WTC11 (cell line): Measurements from ENCODE around the gene EP400. TPM values are rescaled to one million over a fixed set of nuclear protein-coding genes. Genes with fewer than 3 reads are reported as not detected.
A peak's percentile ranks its signal among the peaks of the same experiment; 100 is the strongest.

Source experiments
- ATAC-seq: fragments of 200-7000 bp; cut with Tn5 transposase; 2 replicates; pipeline ENCODE4 v1.10.0; 2021; ENCODE audit warnings: mild to moderate bottlenecking, moderate library complexity
- CTCF ChIA-PET: fragments of 300-600 bp; sonication (Branson Sonifier 250); formaldehyde crosslinking; loops from one replicate; lab custom pipeline; 2021; ENCODE audit warnings: antibody characterized with exemption; lab: Charles Lee
- POLR2A ChIA-PET: fragments of 350-600 bp; sonication (Branson Sonifier 250); formaldehyde crosslinking; loops from one replicate; lab custom pipeline; 2021; ENCODE audit warnings: antibody characterized with exemption; lab: Charles Lee
- DNase-seq: peaks from one replicate; pipeline ENCODE4 v3.0.0; 2021; ENCODE audit warnings: low spot score
- H3K27ac Mint-ChIP-seq: 2 replicates; pipeline ENCODE4 v1.8.0; 2021; ENCODE audit warnings: mixed read lengths
- H3K27me3 Mint-ChIP-seq: 2 replicates; pipeline ENCODE4 v1.8.0; 2021; ENCODE audit warnings: low read depth, mild to moderate bottlenecking, moderate library complexity, mixed read lengths
- H3K36me3 Mint-ChIP-seq: 2 replicates; pipeline ENCODE4 v1.8.0; 2021; ENCODE audit warnings: mixed read lengths
- H3K4me1 Mint-ChIP-seq: 2 replicates; pipeline ENCODE4 v1.8.0; 2022; ENCODE audit warnings: mixed read lengths
- H3K4me3 Mint-ChIP-seq: 2 replicates; pipeline ENCODE4 v1.8.0; 2021; ENCODE audit warnings: mild to moderate bottlenecking, moderate library complexity, mixed read lengths
- H3K9me3 Mint-ChIP-seq: 2 replicates; pipeline ENCODE4 v1.8.0; 2021; ENCODE audit warnings: mixed read lengths
- AFF4 ChIP-seq: sonication (generic); formaldehyde crosslinking; IDR thresholded peaks from 2 replicates; pipeline ENCODE4 v1.8.1; 2023; ENCODE audit warnings: mild to moderate bottlenecking, missing genetic modification reagents, borderline replicate concordance
- FOXJ3 ChIP-seq: sonication (generic); formaldehyde crosslinking; IDR thresholded peaks from 2 replicates; pipeline ENCODE4 v1.9.0; 2021; ENCODE audit warnings: missing genetic modification reagents, mild to moderate bottlenecking, borderline replicate concordance
- FOXK1 ChIP-seq: sonication (generic); formaldehyde crosslinking; IDR thresholded peaks from 2 replicates; pipeline ENCODE4 v1.8.0; 2022; ENCODE audit warnings: mild to moderate bottlenecking, moderate library complexity, missing genetic modification reagents
- GABPB1 ChIP-seq: sonication (generic); formaldehyde crosslinking; IDR thresholded peaks from 2 replicates; pipeline ENCODE4 v1.8.1; 2023; ENCODE audit warnings: mild to moderate bottlenecking, missing genetic modification reagents
- HMGXB4 ChIP-seq: sonication (generic); formaldehyde crosslinking; IDR thresholded peaks from 2 replicates; pipeline ENCODE4 v1.8.1; 2023; ENCODE audit warnings: mild to moderate bottlenecking, moderate library complexity, missing genetic modification reagents
- MLX ChIP-seq: sonication (generic); formaldehyde crosslinking; IDR thresholded peaks from 2 replicates; pipeline ENCODE4 v1.8.1; 2023; ENCODE audit warnings: mild to moderate bottlenecking, missing genetic modification reagents, moderate library complexity
- MYBL2 ChIP-seq: sonication (generic); formaldehyde crosslinking; IDR thresholded peaks from 2 replicates; pipeline ENCODE4 v1.8.1; 2023; ENCODE audit warnings: mild to moderate bottlenecking, moderate library complexity, missing genetic modification reagents
- NFE2L1 ChIP-seq: sonication (generic); formaldehyde crosslinking; IDR thresholded peaks from 2 replicates; pipeline ENCODE4 v1.8.1; 2023; ENCODE audit warnings: missing genetic modification reagents
- NR2C2 ChIP-seq: sonication (generic); formaldehyde crosslinking; IDR thresholded peaks from 2 replicates; pipeline ENCODE4 v1.8.0; 2022; ENCODE audit warnings: mild to moderate bottlenecking, missing genetic modification reagents
- PRRX2 ChIP-seq: fragments of 250-450 bp; sonication (Bioruptor Pico); IDR thresholded peaks from 2 replicates; pipeline ENCODE4 v1.8.0; 2021; ENCODE audit warnings: mild to moderate bottlenecking
- SMAD4 ChIP-seq: sonication (generic); formaldehyde crosslinking; IDR thresholded peaks from 2 replicates; pipeline ENCODE4 v1.8.0; 2022; ENCODE audit warnings: mild to moderate bottlenecking, missing genetic modification reagents
- ZNF396 ChIP-seq: fragments of 250-450 bp; sonication (Bioruptor Pico); IDR thresholded peaks from 2 replicates; pipeline ENCODE4 v1.8.0; 2021; ENCODE audit warnings: mild to moderate bottlenecking, moderate library complexity, borderline replicate concordance
- total RNA-seq: library from RNA; stranded (reverse); gene quantifications from 3 replicates; pipeline ENCODE4 v1.2.3, GENCODE V29; 2021
- TF ChIP-seq, protein P1 (sequence below): sonication (generic); formaldehyde crosslinking; IDR thresholded peaks from 2 replicates; pipeline ENCODE4 v1.8.0; 2022; ENCODE audit warnings: mild to moderate bottlenecking, missing genetic modification reagents
- TF ChIP-seq, protein P2 (sequence below): fragments of 250-450 bp; sonication (Bioruptor Pico); IDR thresholded peaks from 2 replicates; pipeline ENCODE4 v1.8.0; 2021; ENCODE audit warnings: mild to moderate bottlenecking
- TF ChIP-seq, protein P3 (sequence below): sonication (generic); formaldehyde crosslinking; IDR thresholded peaks from 2 replicates; pipeline ENCODE4 v1.8.0; 2022; ENCODE audit warnings: mild to moderate bottlenecking, missing genetic modification reagents
- TF ChIP-seq, protein P4 (sequence below): sonication (generic); formaldehyde crosslinking; IDR thresholded peaks from 2 replicates; pipeline ENCODE4 v1.8.1; 2023; ENCODE audit warnings: mild to moderate bottlenecking, missing genetic modification reagents
- TF ChIP-seq, protein P5 (sequence below): sonication (generic); formaldehyde crosslinking; conservative IDR thresholded peaks from 2 replicates; pipeline ENCODE4 v1.8.1; 2023; ENCODE audit warnings: mild to moderate bottlenecking, low read depth, missing genetic modification reagents, moderate library complexity

Gene EP400
- total RNA-seq, 1 experiment from 2014 or later = 75.8 TPM

DNA sequence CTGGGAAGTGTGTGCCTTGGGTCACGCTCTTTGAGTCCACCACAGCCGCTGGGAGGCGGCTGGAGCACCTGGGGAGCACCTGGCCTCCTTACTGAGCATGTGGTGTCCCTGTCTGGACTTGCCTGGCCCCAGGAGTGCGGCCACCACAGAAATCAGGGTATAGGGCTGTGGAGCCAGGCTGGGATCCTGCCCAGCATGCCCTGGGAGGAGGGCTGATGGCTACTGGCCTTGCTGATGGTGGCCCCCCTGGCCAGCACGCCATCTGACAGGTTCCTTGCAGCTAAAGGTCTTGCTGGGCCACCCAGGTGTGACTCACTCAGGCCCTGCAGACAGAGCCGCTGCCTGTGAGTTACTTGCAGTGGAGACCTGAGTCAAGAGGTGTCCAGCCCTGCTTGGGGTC is 49.3 kb upstream of the EP400 start:
- ChIA-PET POLR2A (no interaction called here), CTCF (interaction anchor here (0.7 to 0.9 kb wide), 2 partner anchors 15 to 30 kb away, joined by 3 to 5 read pairs; no protein-coding TSS in a partner anchor)
- Mint-ChIP-seq H3K27me3 (no peaks in the 10 kb centered on the region), H3K36me3 (no peaks in the 10 kb centered on the region), H3K4me3 (no peak overlapping the region), H3K4me1 (peaks cover 6% of the 10 kb centered on the region; the same call in 1 of the 2 replicates), H3K27ac (peak overlapping the region; percentile 84), H3K9me3 (no peaks in the 10 kb centered on the region)
- TF ChIP-seq PRRX2 (CRISPR knock-in tag) (no peak), FOXJ3 (no peak)
- TF ChIP-seq, protein P1, sequence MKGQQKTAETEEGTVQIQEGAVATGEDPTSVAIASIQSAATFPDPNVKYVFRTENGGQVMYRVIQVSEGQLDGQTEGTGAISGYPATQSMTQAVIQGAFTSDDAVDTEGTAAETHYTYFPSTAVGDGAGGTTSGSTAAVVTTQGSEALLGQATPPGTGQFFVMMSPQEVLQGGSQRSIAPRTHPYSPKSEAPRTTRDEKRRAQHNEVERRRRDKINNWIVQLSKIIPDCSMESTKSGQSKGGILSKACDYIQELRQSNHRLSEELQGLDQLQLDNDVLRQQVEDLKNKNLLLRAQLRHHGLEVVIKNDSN (CRISPR knock-in tag) = no peak
- no peak for ATAC-seq
- DNase-seq = no peak

DNA sequence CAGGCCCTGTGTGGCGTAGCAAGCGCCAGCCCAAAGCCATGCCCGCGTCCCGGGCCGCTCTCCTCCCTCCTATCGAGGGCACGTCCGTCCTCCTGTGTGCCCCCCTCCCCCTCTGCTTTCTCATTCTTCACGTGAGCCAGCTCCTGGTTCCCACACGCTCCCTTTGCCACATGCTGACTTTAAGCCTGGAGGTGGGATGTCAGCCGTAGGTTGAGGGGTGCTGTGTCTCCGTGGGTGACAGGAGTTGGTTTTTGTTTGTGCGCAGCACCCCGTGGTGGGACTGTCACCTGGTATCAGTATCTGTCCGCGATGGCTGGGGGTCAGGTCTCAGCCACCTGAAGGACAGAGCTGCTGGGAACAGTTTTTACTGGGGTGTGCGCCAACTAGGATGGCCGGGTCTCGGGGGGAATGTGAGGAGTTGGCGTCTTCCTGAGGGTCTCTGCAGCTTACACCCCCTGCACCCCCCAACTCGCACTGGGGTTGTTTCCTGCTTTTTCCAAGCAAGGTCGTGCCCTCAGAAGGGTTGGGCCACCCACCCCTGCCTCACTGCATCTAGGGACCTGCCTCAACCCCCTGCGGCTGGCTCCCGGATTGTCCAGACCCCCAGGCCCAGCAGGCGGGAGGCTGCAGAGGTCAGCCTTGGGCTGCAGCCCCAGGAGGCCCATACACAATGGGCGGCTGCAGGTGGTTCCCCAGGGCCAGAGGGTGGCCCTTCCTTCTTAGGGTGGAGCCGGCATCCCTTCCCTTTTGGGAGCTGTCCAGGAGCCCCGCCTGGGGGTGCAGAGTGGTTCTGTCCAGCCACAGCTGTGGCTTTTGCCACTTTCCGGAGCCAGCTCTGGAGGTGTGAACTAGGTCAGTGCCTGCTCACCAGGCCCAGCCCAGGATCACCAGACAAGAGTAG is 48.1 kb upstream of the EP400 start:
- Mint-ChIP-seq H3K4me1 (0 out of 2 replicates have a peak, but pooled peaks cover 3% of the 10 kb centered on the region), H3K4me3 (no peak overlapping the region), H3K27me3 (no peaks in the 10 kb centered on the region), H3K27ac (peak overlapping the region; percentile 90), H3K36me3 (no peaks in the 10 kb centered on the region), H3K9me3 (no peaks in the 10 kb centered on the region)
- ATAC-seq (no peak), DNase-seq (no peak)
- ChIA-PET POLR2A (no interaction called here), CTCF (no interaction called here)
- TF ChIP-seq, protein P2, sequence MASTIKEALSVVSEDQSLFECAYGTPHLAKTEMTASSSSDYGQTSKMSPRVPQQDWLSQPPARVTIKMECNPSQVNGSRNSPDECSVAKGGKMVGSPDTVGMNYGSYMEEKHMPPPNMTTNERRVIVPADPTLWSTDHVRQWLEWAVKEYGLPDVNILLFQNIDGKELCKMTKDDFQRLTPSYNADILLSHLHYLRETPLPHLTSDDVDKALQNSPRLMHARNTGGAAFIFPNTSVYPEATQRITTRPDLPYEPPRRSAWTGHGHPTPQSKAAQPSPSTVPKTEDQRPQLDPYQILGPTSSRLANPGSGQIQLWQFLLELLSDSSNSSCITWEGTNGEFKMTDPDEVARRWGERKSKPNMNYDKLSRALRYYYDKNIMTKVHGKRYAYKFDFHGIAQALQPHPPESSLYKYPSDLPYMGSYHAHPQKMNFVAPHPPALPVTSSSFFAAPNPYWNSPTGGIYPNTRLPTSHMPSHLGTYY (CRISPR knock-in tag) = no peak
- TF ChIP-seq NR2C2 = no peak
- TF ChIP-seq GABPB1 (CRISPR knock-in tag) = no peak
- TF ChIP-seq HMGXB4 (CRISPR knock-in tag) = no peak
- no peak for TF ChIP-seq MLX
- no peak for TF ChIP-seq FOXK1 (CRISPR knock-in tag)
- no peak for TF ChIP-seq MYBL2 (CRISPR knock-in tag)
- TF ChIP-seq, protein P3, sequence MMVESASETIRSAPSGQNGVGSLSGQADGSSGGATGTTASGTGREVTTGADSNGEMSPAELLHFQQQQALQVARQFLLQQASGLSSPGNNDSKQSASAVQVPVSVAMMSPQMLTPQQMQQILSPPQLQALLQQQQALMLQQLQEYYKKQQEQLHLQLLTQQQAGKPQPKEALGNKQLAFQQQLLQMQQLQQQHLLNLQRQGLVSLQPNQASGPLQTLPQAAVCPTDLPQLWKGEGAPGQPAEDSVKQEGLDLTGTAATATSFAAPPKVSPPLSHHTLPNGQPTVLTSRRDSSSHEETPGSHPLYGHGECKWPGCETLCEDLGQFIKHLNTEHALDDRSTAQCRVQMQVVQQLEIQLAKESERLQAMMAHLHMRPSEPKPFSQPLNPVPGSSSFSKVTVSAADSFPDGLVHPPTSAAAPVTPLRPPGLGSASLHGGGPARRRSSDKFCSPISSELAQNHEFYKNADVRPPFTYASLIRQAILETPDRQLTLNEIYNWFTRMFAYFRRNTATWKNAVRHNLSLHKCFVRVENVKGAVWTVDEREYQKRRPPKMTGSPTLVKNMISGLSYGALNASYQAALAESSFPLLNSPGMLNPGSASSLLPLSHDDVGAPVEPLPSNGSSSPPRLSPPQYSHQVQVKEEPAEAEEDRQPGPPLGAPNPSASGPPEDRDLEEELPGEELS = no peak
- TF ChIP-seq ZNF396 (CRISPR knock-in tag) = no peak
- TF ChIP-seq SMAD4 = no peak
- TF ChIP-seq AFF4 (CRISPR knock-in tag) = no peak
- TF ChIP-seq NFE2L1 = no peak
- TF ChIP-seq, protein P4, sequence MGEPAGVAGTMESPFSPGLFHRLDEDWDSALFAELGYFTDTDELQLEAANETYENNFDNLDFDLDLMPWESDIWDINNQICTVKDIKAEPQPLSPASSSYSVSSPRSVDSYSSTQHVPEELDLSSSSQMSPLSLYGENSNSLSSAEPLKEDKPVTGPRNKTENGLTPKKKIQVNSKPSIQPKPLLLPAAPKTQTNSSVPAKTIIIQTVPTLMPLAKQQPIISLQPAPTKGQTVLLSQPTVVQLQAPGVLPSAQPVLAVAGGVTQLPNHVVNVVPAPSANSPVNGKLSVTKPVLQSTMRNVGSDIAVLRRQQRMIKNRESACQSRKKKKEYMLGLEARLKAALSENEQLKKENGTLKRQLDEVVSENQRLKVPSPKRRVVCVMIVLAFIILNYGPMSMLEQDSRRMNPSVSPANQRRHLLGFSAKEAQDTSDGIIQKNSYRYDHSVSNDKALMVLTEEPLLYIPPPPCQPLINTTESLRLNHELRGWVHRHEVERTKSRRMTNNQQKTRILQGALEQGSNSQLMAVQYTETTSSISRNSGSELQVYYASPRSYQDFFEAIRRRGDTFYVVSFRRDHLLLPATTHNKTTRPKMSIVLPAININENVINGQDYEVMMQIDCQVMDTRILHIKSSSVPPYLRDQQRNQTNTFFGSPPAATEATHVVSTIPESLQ = no peak
- TF ChIP-seq PRRX2 (CRISPR knock-in tag) = no peak
- TF ChIP-seq, protein P5, sequence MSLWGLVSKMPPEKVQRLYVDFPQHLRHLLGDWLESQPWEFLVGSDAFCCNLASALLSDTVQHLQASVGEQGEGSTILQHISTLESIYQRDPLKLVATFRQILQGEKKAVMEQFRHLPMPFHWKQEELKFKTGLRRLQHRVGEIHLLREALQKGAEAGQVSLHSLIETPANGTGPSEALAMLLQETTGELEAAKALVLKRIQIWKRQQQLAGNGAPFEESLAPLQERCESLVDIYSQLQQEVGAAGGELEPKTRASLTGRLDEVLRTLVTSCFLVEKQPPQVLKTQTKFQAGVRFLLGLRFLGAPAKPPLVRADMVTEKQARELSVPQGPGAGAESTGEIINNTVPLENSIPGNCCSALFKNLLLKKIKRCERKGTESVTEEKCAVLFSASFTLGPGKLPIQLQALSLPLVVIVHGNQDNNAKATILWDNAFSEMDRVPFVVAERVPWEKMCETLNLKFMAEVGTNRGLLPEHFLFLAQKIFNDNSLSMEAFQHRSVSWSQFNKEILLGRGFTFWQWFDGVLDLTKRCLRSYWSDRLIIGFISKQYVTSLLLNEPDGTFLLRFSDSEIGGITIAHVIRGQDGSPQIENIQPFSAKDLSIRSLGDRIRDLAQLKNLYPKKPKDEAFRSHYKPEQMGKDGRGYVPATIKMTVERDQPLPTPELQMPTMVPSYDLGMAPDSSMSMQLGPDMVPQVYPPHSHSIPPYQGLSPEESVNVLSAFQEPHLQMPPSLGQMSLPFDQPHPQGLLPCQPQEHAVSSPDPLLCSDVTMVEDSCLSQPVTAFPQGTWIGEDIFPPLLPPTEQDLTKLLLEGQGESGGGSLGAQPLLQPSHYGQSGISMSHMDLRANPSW (CRISPR knock-in tag) = no peak
